ENCODE measurements around the gene EEF2K. TPM values are rescaled to one million over a fixed set of nuclear protein-coding genes. Genes with fewer than 3 reads are reported as not detected.
A peak's percentile ranks its signal among the peaks of the same experiment; 100 is the strongest.

EEF2K gene
- polyA plus RNA-seq, 3 donors = 0.85 to 6.5 (median 1.7) TPM

DNA sequence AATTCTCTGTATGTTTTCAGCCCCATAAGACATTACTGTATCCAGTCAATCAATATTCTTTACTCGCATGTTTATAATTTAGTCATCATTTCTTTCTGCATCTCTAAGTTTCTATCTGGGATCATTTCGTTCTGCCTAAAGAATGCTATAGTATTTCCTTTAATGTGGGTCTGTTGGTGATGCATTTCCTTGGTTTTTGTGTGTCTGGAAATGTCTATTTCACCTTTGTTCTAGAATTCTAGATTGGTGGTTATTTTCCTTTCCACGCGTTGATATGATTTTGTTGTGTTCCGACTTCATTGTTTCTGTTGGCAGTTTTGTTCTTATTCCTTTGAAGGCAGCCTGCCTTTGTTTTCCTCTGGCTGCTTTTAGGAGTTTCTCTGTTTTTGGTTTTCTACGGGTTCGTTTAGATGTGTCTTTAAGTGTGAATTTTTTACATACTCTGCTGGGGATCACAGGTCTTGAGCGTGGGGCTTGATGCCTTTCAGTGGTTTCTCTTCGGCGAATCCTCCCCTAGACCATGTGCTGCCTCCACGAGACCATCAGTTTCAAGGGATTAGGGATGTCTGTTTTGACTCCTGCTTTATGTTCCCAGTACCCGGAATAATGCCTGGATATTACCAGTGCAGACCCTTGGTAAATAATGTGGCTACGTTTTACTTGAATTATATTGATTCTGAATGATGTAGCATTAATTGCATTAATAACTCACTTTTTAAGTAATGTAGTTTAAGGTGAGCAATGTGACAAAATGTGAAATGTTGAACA lies 114.7 kb downstream of the EEF2K start:
- Histone ChIP-seq H4K20me1 (ENCODE audit: insufficient read depth, low read length) (peaks cover 14% of the 10 kb centered on the region), H3K79me2 (ENCODE audit: insufficient read depth, low read length) (no peaks in the 10 kb centered on the region), H3K27me3 (ENCODE audit: control insufficient read depth in 2 of 2, insufficient read depth in 2 of 2, low read length in 2 of 2) (no peaks in the 10 kb centered on the region), H3K36me3 (replicated peaks in 1 of 2; ENCODE audit: control insufficient read depth in 1 of 2, insufficient read depth in 2 of 2, low read length in 2 of 2) (peaks cover 85 to 97% of the 10 kb centered on the region in 2 donors), H3K27ac (ENCODE audit: low read depth in 1 of 2, low read length in 2 of 2) (no peak overlapping the region), H3K4me1 (ENCODE audit: control insufficient read depth in 1 of 2, insufficient read depth in 2 of 2, low read length in 2 of 2) (no peaks in the 10 kb centered on the region), H3K4me2 (replicated peaks; ENCODE audit: extremely low read depth, low read length, poor library complexity, severe bottlenecking) (no peak overlapping the region), H3K9me3 (replicated peaks in 1 of 2; ENCODE audit: control insufficient read depth in 1 of 2, insufficient read depth in 1 of 2, low read length in 2 of 2) (no peaks in the 10 kb centered on the region), H2AFZ (ENCODE audit: insufficient read depth, low read depth, low read length, poor library complexity, severe bottlenecking) (no peak overlapping the region), H3K4me3 (replicated peaks in 1 of 3; ENCODE audit: low read depth in 2 of 3, low read length in 3 of 3) (no peak overlapping the region), H3K9ac (ENCODE audit: insufficient read depth, low read length, poor library complexity, severe bottlenecking) (no peak overlapping the region)
- intact Hi-C loops (cut with micrococcal nuclease) = loop anchor here in 1 of 2 donors (10.0 kb wide), 2 partner anchors 54 to 94 kb away; partner anchors contain the start of gene CDR2
- H3K4me1 Mint-ChIP-seq = no peaks in the 10 kb centered on the region
- H3K27me3 Mint-ChIP-seq (ENCODE audit: low read depth in 3 of 3) = peaks cover 0 to 2% (median 0%) of the 10 kb centered on the region in 3 donors
- H3K36me3 Mint-ChIP-seq = peaks cover 80 to 99% of the 10 kb centered on the region in 2 donors
- no peak overlapping the region for H3K4me3 Mint-ChIP-seq
- H3K27ac Mint-ChIP-seq = no peak overlapping the region
- no peaks in the 10 kb centered on the region for H3K9me3 Mint-ChIP-seq
- TF ChIP-seq, protein P1, sequence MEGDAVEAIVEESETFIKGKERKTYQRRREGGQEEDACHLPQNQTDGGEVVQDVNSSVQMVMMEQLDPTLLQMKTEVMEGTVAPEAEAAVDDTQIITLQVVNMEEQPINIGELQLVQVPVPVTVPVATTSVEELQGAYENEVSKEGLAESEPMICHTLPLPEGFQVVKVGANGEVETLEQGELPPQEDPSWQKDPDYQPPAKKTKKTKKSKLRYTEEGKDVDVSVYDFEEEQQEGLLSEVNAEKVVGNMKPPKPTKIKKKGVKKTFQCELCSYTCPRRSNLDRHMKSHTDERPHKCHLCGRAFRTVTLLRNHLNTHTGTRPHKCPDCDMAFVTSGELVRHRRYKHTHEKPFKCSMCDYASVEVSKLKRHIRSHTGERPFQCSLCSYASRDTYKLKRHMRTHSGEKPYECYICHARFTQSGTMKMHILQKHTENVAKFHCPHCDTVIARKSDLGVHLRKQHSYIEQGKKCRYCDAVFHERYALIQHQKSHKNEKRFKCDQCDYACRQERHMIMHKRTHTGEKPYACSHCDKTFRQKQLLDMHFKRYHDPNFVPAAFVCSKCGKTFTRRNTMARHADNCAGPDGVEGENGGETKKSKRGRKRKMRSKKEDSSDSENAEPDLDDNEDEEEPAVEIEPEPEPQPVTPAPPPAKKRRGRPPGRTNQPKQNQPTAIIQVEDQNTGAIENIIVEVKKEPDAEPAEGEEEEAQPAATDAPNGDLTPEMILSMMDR (IDR thresholded peaks at IDR 0.05) = no peak
- 100% methylated on average over 2 of the region's 13 CpGs for WGBS (ENCODE audit: insufficient coverage)
- DNase-seq = no peak

DNA sequence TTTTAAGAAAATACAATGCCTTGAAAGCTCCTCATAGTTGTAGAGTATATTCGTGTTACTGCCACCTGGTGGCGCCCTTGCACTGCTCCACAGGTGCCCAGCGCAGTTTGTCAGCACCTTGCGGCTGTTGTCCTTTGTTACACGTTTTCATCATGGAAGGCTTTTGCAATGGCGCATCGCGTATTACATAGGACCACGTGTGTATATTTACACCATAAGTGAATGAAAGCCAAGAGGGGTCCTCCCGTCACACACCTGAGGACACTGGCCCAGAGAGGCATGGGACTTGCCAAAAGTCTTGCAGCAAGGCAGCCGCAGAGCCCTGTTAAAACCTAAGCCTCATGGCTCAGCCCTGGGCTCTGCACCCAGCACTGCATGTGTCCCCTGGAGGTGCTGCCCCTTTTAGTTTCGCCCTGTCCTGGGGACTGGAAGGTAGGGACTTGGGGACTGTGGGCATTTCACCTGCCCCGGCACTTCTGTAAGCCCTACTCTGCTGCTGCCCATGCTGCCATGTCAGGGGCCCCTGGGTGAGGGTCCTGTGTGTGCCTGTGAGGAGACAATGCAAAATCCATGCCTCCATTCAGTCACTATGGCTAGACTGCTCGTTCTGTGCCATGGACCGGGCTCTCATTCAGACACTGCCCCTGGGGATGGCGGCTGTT lies 115.4 kb downstream of the EEF2K start:
- TF ChIP-seq, protein P1 (IDR thresholded peaks at IDR 0.05) = peak; percentile 96
- Histone ChIP-seq H3K4me1 (ENCODE audit: control insufficient read depth in 1 of 2, insufficient read depth in 2 of 2, low read length in 2 of 2) (no peaks in the 10 kb centered on the region), H2AFZ (ENCODE audit: insufficient read depth, low read depth, low read length, poor library complexity, severe bottlenecking) (no peak overlapping the region), H3K27ac (ENCODE audit: low read depth in 1 of 2, low read length in 2 of 2) (no peak overlapping the region), H3K27me3 (ENCODE audit: control insufficient read depth in 2 of 2, insufficient read depth in 2 of 2, low read length in 2 of 2) (no peaks in the 10 kb centered on the region), H3K4me2 (replicated peaks; ENCODE audit: extremely low read depth, low read length, poor library complexity, severe bottlenecking) (no peak overlapping the region), H3K4me3 (replicated peaks in 1 of 3; ENCODE audit: low read depth in 2 of 3, low read length in 3 of 3) (no peak overlapping the region), H3K9me3 (replicated peaks in 1 of 2; ENCODE audit: control insufficient read depth in 1 of 2, insufficient read depth in 1 of 2, low read length in 2 of 2) (no peaks in the 10 kb centered on the region), H3K9ac (ENCODE audit: insufficient read depth, low read length, poor library complexity, severe bottlenecking) (no peak overlapping the region), H3K36me3 (replicated peaks in 1 of 2; ENCODE audit: control insufficient read depth in 1 of 2, insufficient read depth in 2 of 2, low read length in 2 of 2) (peaks cover 85 to 97% of the 10 kb centered on the region in 2 donors), H3K79me2 (ENCODE audit: insufficient read depth, low read length) (no peaks in the 10 kb centered on the region), H4K20me1 (ENCODE audit: insufficient read depth, low read length) (peaks cover 14% of the 10 kb centered on the region)
- no peak overlapping the region for H3K27ac Mint-ChIP-seq
- no peaks in the 10 kb centered on the region for H3K4me1 Mint-ChIP-seq
- intact Hi-C loops (cut with micrococcal nuclease) = loop anchor here in 1 of 2 donors (10.0 kb wide), 2 partner anchors 53 to 93 kb away; partner anchors contain the start of gene CDR2
- H3K27me3 Mint-ChIP-seq (ENCODE audit: low read depth in 3 of 3) = peaks cover 0 to 2% (median 0%) of the 10 kb centered on the region in 3 donors
- no peaks in the 10 kb centered on the region for H3K9me3 Mint-ChIP-seq
- H3K4me3 Mint-ChIP-seq = no peak overlapping the region
- WGBS (ENCODE audit: insufficient coverage) = 75% methylated on average over 14 of the region's 16 CpGs
- peaks cover 79 to 99% of the 10 kb centered on the region in 2 donors for H3K36me3 Mint-ChIP-seq
- DNase-seq = peak; percentile 44 to 59 (median 57)

Measured in CD14-positive monocyte (primary cell).